GM12874 (cell line): Measurements from ENCODE around the gene GRIK3.

Source experiments
- CTCF ChIP-seq: IDR thresholded peaks from 2 replicates; pipeline ENCODE4 v1.5.1; 2011; ENCODE audit warnings: low read depth, mild to moderate bottlenecking, control low read depth, low read length, moderate library complexity; ENCODE audit not compliant: insufficient read depth

The GRIK3 gene

GRCh38 chr1:37034121-37035013 lies at the start of gene GRIK3:
Gene GRIK3 (minus strand): TSS chr1:37034515. CDS start chr1:37034108, 407 bp downstream.
- TF ChIP-seq CTCF, result no peak

- no peak for TF ChIP-seq CTCF
These were observed 49.7 kb upstream of the GRIK3 start for GRCh38 chr1:37084013-37084412.

- no peak for TF ChIP-seq CTCF
These were observed 49.3 kb upstream of the GRIK3 start for GRCh38 chr1:37083603-37084002.

- no peak for TF ChIP-seq CTCF
These were observed 44.6 kb upstream of the GRIK3 start for GRCh38 chr1:37078866-37079265.

GRCh38 chr1:37076168-37076567 lies 41.9 kb upstream of the GRIK3 start:
- no peak for TF ChIP-seq CTCF

GRCh38 chr1:37073854-37074379 lies 39.6 kb upstream of the GRIK3 start:
- no peak for TF ChIP-seq CTCF

- no peak for TF ChIP-seq CTCF
These were observed 39.0 kb upstream of the GRIK3 start for GRCh38 chr1:37073152-37073853.
